ENCODE results near the gene FILIP1. TPM values are rescaled to one million over a fixed set of nuclear protein-coding genes. Genes with fewer than 3 reads are reported as not detected.

The FILIP1 gene
- total RNA-seq, 1 experiment from 2014 or later: 2.9 TPM

GRCh38 chr6:75257343-75258087 is 236.1 kb downstream of the FILIP1 start:
- no peak overlapping the region for H3K27ac Mint-ChIP-seq
- no peaks in the 10 kb centered on the region for H3K9me3 Mint-ChIP-seq
- ChIA-PET CTCF (no interaction called here), POLR2A (no interaction called here)
- peaks cover 34% of the 10 kb centered on the region for H3K36me3 Mint-ChIP-seq
- H3K4me3 Mint-ChIP-seq: no peak overlapping the region
- H3K4me1 Mint-ChIP-seq: peaks cover 7% of the 10 kb centered on the region
- DNase-seq (ENCODE audit: low spot score) (no peak), ATAC-seq (no peak)
- TF ChIP-seq ZNF532 (CRISPR knock-in tag; IDR thresholded peaks at IDR 0.05; ENCODE audit: borderline replicate concordance) (no peak), ZSCAN18 (CRISPR knock-in tag; IDR thresholded peaks at IDR 0.05) (no peak), ELF4 (CRISPR knock-in tag; IDR thresholded peaks at IDR 0.05; ENCODE audit: low read depth) (no peak), HMGA2 (CRISPR knock-in tag; IDR thresholded peaks at IDR 0.05) (no peak), CBFB (CRISPR knock-in tag; IDR thresholded peaks at IDR 0.05; ENCODE audit: low read depth) (no peak), EMX1 (CRISPR knock-in tag; IDR thresholded peaks at IDR 0.05) (no peak), SOX15 (CRISPR knock-in tag; IDR thresholded peaks at IDR 0.05) (no peak), CTCF (IDR thresholded peaks at IDR 0.05) (no peak)
- TF ChIP-seq, protein P1, sequence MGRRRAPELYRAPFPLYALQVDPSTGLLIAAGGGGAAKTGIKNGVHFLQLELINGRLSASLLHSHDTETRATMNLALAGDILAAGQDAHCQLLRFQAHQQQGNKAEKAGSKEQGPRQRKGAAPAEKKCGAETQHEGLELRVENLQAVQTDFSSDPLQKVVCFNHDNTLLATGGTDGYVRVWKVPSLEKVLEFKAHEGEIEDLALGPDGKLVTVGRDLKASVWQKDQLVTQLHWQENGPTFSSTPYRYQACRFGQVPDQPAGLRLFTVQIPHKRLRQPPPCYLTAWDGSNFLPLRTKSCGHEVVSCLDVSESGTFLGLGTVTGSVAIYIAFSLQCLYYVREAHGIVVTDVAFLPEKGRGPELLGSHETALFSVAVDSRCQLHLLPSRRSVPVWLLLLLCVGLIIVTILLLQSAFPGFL (CRISPR knock-in tag; IDR thresholded peaks at IDR 0.05; ENCODE audit: borderline replicate concordance): no peak
- TF ChIP-seq, protein P2, sequence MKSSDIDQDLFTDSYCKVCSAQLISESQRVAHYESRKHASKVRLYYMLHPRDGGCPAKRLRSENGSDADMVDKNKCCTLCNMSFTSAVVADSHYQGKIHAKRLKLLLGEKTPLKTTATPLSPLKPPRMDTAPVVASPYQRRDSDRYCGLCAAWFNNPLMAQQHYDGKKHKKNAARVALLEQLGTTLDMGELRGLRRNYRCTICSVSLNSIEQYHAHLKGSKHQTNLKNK (CRISPR knock-in tag; IDR thresholded peaks at IDR 0.05): no peak
- no peaks in the 10 kb centered on the region for H3K27me3 Mint-ChIP-seq (ENCODE audit: low read depth)

DNA sequence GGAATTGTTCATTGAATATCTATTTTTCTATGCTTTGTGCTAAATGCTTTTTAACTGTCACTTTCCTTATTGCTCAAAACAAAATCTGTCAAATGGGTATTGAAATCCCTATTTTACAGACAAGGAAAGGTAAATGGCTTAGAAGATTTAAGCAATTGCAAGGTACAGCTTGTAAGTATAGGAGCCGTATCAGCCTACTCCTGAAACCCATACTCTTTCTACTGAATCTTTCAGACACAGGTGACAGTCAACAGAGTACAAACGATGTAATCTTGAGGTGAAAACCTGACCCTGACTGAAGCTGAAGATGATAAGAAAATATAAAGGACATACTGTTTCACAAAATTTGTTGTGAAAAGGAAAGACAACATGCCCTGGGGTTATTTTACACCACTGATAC is 243.0 kb downstream of the FILIP1 start:
- Mint-ChIP-seq H3K9me3 (no peaks in the 10 kb centered on the region), H3K36me3 (peaks cover 1% of the 10 kb centered on the region; the same call in 1 of the 2 replicates), H3K27me3 (ENCODE audit: low read depth) (no peaks in the 10 kb centered on the region), H3K4me3 (no peak overlapping the region), H3K27ac (no peak overlapping the region), H3K4me1 (peaks cover 45% of the 10 kb centered on the region)
- ChIA-PET CTCF (interaction anchor here (1.2 to 2.1 kb wide), 3 partner anchors 16 to 47 kb away, joined by 4 to 6 read pairs (median 4); no protein-coding TSS in a partner anchor), POLR2A (no interaction called here)
- no peak for TF ChIP-seq FOXK1 (CRISPR knock-in tag; IDR thresholded peaks at IDR 0.05)
- DNase-seq (ENCODE audit: low spot score) (no peak), ATAC-seq (no peak)

- Mint-ChIP-seq H3K4me1 (peaks cover 46% of the 10 kb centered on the region), H3K9me3 (no peaks in the 10 kb centered on the region), H3K4me3 (peak overlapping the region; percentile 31), H3K27me3 (ENCODE audit: low read depth) (no peaks in the 10 kb centered on the region), H3K27ac (peak overlapping the region; percentile 82), H3K36me3 (no peaks in the 10 kb centered on the region; the same call in 1 of the 2 replicates)
- ChIA-PET CTCF (interaction anchor here (1.2 to 2.1 kb wide), 3 partner anchors 16 to 47 kb away, joined by 4 to 6 read pairs (median 4); no protein-coding TSS in a partner anchor), POLR2A (no interaction called here)
- ATAC-seq (peak; percentile 72), DNase-seq (ENCODE audit: low spot score) (no peak)
- TF ChIP-seq, protein P3, sequence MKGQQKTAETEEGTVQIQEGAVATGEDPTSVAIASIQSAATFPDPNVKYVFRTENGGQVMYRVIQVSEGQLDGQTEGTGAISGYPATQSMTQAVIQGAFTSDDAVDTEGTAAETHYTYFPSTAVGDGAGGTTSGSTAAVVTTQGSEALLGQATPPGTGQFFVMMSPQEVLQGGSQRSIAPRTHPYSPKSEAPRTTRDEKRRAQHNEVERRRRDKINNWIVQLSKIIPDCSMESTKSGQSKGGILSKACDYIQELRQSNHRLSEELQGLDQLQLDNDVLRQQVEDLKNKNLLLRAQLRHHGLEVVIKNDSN (CRISPR knock-in tag; IDR thresholded peaks at IDR 0.05): no peak
- TF ChIP-seq TEAD4 (CRISPR knock-in tag; IDR thresholded peaks at IDR 0.05) (no peak), FOXJ3 (CRISPR knock-in tag; IDR thresholded peaks at IDR 0.05; ENCODE audit: borderline replicate concordance) (no peak), JUN (CRISPR knock-in tag; IDR thresholded peaks at IDR 0.05) (no peak), NFE2L1 (CRISPR knock-in tag; IDR thresholded peaks at IDR 0.05) (no peak), ZBTB21 (CRISPR knock-in tag; IDR thresholded peaks at IDR 0.05; ENCODE audit: borderline replicate concordance) (no peak), ELF4 (CRISPR knock-in tag; IDR thresholded peaks at IDR 0.05; ENCODE audit: low read depth) (no peak), RELA (CRISPR knock-in tag; IDR thresholded peaks at IDR 0.05; ENCODE audit: borderline replicate concordance) (no peak), NR1H2 (CRISPR knock-in tag; IDR thresholded peaks at IDR 0.05) (no peak)
- TF ChIP-seq, protein P4, sequence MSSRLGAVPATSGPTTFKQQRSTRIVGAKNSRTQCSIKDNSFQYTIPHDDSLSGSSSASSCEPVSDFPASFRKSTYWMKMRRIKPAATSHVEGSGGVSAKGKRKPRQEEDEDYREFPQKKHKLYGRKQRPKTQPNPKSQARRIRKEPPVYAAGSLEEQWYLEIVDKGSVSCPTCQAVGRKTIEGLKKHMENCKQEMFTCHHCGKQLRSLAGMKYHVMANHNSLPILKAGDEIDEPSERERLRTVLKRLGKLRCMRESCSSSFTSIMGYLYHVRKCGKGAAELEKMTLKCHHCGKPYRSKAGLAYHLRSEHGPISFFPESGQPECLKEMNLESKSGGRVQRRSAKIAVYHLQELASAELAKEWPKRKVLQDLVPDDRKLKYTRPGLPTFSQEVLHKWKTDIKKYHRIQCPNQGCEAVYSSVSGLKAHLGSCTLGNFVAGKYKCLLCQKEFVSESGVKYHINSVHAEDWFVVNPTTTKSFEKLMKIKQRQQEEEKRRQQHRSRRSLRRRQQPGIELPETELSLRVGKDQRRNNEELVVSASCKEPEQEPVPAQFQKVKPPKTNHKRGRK (CRISPR knock-in tag; IDR thresholded peaks at IDR 0.05; ENCODE audit: borderline replicate concordance): no peak
Measured at GRCh38 chr6:75249837-75250236, 243.8 kb downstream of the FILIP1 start.
